Lower leg skin (tissue), 4 donors: ENCODE data around the gene ETNK2. TPM values are rescaled to one million over a fixed set of nuclear protein-coding genes. Genes with fewer than 3 reads are reported as not detected.

Experiments
- DNase-seq, 2 donors: peaks; one replicate each; pipeline ENCODE4 v3.0.0-alpha.2; 2019; ENCODE audit warnings: low spot score in 2 of 2
- H3K4me3 ChIP-seq: fragments of 200-600 bp; sonication (generic); 2 replicates; pipeline ENCODE4 v1.5.1; 2017; ENCODE audit warnings: mild to moderate bottlenecking, low read depth; ENCODE audit not compliant: poor library complexity, severe bottlenecking
- POLR2A ChIP-seq, 2 donors: fragments of 450-650 bp; IDR thresholded peaks; one replicate each; pipeline ENCODE4 v1.6.1; 2016 to 2017; ENCODE audit warnings: antibody characterized with exemption in 2 of 2, mild to moderate bottlenecking in 1 of 2, moderate library complexity in 1 of 2
- WGBS, 2 donors: methylation state at CpG; one replicate each; pipeline ENCODE4 v1.1.5; 2018; 5-methylcytosine and 5-hydroxymethylcytosine counted together
- intact Hi-C: fragments of 100-400 bp; cut with DNase I; formaldehyde crosslinking; loops from one replicate; pipeline ENCODE4 v1.15.0; 2023; ENCODE audit warnings: low total_unique reads
- total RNA-seq, 4 donors: library from RNA; depleted of rRNA; stranded (reverse); fragments of >200 nt; gene quantifications; one replicate each; pipeline ENCODE4 v1.1.0, GENCODE V29; 2016
- TF ChIP-seq, protein P1 (sequence below), 3 donors: fragments of 450-650 bp; IDR thresholded peaks; one replicate each; pipeline ENCODE4 v1.5.1; 2016; ENCODE audit warnings: antibody characterized with exemption in 3 of 3, mild to moderate bottlenecking in 3 of 3, moderate library complexity in 2 of 3

The ETNK2 gene
- total RNA-seq, 4 donors from 2014 or later: 21.5 to 53.8 (median 42.6) TPM

DNA sequence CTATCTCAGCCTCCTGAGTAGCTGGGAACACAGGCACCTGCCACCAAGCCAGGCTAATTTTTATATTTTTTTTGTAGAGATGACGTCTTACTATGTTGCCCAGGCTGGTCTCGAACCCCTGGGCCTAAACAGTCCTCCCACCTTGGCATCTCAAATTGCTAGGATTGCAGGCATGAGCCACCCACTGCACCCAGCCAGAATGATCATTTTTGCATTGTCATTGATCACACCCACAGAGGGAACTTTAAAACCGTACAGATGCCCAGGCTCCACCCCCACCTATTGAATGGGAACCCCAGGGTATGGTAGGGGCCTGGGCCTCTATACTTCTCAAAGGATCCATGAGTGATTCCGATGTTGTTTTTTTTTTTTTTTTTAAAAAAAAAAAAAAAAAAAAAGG lies 36.7 kb downstream of the ETNK2 start:
- intact Hi-C loops: no loop called here
- TF ChIP-seq, protein P1, sequence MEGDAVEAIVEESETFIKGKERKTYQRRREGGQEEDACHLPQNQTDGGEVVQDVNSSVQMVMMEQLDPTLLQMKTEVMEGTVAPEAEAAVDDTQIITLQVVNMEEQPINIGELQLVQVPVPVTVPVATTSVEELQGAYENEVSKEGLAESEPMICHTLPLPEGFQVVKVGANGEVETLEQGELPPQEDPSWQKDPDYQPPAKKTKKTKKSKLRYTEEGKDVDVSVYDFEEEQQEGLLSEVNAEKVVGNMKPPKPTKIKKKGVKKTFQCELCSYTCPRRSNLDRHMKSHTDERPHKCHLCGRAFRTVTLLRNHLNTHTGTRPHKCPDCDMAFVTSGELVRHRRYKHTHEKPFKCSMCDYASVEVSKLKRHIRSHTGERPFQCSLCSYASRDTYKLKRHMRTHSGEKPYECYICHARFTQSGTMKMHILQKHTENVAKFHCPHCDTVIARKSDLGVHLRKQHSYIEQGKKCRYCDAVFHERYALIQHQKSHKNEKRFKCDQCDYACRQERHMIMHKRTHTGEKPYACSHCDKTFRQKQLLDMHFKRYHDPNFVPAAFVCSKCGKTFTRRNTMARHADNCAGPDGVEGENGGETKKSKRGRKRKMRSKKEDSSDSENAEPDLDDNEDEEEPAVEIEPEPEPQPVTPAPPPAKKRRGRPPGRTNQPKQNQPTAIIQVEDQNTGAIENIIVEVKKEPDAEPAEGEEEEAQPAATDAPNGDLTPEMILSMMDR (IDR thresholded peaks at IDR 0.05): no peak
- no peak for TF ChIP-seq POLR2A (IDR thresholded peaks at IDR 0.05)
- no peak for DNase-seq
- no peak overlapping the region for H3K4me3 ChIP-seq
- 78 to 89% methylated on average over 4 of the region's 4 CpGs for WGBS, 2 donors

DNA sequence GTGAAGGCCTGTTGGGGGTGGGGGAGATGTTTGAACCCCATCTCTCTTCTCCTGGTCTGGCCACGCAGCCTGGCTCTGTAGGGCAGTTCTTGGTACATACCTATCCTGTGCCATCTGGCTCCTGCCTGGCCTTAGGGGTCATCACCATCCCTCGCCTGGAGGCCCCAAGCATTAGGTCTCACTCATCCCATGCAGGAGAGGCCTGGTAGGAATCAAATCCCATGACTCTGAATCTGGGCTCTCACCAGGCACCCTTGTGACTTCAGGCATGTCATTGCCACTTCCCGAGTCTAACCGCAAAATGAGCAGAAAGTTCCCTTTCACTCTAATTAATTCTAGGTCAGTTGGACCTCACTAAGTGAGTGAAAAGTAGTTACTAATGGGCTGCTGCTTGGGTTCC lies 37.2 kb downstream of the ETNK2 start:
- H3K4me3 ChIP-seq: no peak overlapping the region
- peak in 1 of 2 donors; percentile 47 for DNase-seq
- intact Hi-C loops: no loop called here
- WGBS, 2 donors: 89 to 95% methylated on average over 4 of the region's 4 CpGs
- no peak for TF ChIP-seq POLR2A (IDR thresholded peaks at IDR 0.05)

DNA sequence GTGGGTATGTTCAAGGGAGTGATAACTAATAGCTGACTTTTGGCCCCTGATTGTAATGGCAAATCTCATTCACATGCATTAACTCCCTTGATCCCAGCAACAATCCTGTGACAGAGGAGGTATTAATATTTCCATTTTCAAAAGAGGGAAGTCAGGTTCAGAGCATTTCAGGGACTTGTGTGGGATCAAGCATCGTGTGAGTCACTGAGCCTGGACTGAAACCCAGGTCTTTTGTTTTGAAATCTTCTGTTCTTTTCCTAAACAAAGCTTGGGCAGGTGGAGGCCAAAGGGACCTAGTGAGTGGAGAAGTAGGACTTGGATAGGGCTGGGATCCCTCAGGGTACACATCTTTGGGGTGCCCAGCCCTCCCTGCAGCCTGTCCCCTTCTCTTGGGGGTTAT lies 37.9 kb downstream of the ETNK2 start:
- TF ChIP-seq, protein P1 (IDR thresholded peaks at IDR 0.05): no peak
- TF ChIP-seq POLR2A (IDR thresholded peaks at IDR 0.05): no peak
- WGBS, 2 donors: 60 to 75% methylated on average over 1 of the region's 1 CpG
- H3K4me3 ChIP-seq: no peak overlapping the region
- intact Hi-C loops: no loop called here
- DNase-seq: no peak

DNA sequence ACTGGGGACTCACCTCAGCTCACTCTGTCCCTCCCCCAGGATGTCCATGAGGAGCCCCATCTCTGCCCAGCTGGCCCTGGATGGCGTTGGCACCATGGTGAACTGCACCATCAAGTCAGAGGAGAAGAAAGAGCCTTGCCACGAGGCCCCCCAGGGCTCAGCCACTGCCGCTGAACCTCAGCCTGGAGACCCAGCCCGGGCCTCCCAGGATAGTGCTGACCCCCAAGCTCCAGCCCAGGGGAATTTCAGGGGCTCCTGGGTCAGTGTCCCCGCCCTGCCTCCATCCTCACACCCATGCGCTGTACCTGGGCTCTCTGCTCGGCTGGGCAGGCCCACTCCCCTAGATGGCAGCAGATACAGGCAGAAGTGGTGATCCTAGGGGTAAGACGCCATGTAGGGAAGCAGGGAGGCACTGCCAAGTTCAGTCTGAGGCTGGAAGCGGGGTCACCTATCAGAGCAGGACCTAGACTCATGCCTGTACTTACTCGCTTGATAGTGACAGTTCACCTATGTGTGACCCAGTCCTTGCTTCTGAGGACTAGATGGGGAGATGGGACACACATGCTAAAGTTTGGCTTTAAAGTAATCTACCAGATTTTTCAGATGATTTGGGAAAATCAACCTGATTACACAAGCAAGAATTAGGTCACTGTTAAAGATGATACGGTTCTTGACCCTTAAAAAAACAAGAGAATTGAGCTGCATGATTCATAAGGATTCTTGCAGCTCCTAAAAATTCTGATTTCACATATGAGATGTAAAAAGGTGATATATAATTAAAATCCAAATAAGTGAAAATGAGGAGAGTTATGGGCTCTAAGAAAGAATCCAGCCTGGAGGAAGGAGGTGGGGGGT lies 38.7 kb downstream of the ETNK2 start:
- intact Hi-C loops: no loop called here
- TF ChIP-seq, protein P1 (IDR thresholded peaks at IDR 0.05): no peak
- no peak for TF ChIP-seq POLR2A (IDR thresholded peaks at IDR 0.05)
- no peak overlapping the region for H3K4me3 ChIP-seq
- DNase-seq: no peak
- 77 to 82% methylated on average over 8 to 11 of the region's 11 CpGs for WGBS, 2 donors

DNA sequence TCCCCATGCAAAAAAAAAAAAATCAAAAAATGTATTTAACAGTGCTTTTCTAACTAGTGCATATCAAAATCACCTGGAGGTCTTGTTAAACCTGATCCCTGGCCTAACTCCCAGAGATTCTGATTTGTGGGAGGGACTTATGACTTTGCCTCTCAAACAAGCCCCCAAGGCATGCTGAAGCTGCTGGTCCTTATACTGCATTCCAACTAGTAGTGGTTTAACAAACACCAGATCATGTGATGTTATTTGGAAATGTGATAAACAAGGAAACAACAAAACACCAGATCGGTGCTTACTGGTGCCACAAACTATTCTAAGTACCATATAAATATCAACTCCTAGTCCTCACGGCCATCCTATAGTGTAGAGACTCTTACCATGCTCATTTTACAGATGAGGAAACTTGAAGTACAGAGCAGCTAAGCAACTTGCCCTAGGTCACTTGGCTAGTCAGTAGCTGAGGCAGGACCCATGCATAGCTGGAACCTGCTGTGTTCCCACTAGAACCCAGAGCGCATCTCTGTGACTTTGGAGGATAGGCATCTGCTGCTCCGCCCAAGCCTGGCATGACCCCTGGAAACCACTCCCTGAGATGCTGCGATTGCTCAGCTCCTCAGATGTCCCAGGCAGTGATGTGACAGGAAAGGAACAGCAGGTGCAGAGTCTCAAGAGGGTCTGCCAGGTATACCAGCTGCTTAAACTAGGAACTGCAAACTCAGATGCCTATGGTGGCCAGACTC lies 40.8 kb downstream of the ETNK2 start:
- TF ChIP-seq POLR2A (IDR thresholded peaks at IDR 0.05): no peak
- TF ChIP-seq, protein P1 (IDR thresholded peaks at IDR 0.05): no peak
- no peak for DNase-seq
- WGBS, 2 donors: 50 to 66% methylated on average over 5 of the region's 5 CpGs
- intact Hi-C loops: no loop called here
- no peak overlapping the region for H3K4me3 ChIP-seq
